IPS-18c (cell line): Measurements from ENCODE around the gene PROKR2.

Experiments used
- H3K4me3 ChIP-seq: 2 replicates; pipeline ENCODE4 v1.7.0; 2013; ENCODE audit warnings: low read depth, mild to moderate bottlenecking, low read length, moderate library complexity; ENCODE audit not compliant: insufficient read depth
- H3K9me3 ChIP-seq: one replicate; pipeline ENCODE4 v1.6.1; 2013; ENCODE audit warnings: mild to moderate bottlenecking, low read length, moderate library complexity; ENCODE audit not compliant: control insufficient read depth, insufficient read depth

The PROKR2 gene

DNA sequence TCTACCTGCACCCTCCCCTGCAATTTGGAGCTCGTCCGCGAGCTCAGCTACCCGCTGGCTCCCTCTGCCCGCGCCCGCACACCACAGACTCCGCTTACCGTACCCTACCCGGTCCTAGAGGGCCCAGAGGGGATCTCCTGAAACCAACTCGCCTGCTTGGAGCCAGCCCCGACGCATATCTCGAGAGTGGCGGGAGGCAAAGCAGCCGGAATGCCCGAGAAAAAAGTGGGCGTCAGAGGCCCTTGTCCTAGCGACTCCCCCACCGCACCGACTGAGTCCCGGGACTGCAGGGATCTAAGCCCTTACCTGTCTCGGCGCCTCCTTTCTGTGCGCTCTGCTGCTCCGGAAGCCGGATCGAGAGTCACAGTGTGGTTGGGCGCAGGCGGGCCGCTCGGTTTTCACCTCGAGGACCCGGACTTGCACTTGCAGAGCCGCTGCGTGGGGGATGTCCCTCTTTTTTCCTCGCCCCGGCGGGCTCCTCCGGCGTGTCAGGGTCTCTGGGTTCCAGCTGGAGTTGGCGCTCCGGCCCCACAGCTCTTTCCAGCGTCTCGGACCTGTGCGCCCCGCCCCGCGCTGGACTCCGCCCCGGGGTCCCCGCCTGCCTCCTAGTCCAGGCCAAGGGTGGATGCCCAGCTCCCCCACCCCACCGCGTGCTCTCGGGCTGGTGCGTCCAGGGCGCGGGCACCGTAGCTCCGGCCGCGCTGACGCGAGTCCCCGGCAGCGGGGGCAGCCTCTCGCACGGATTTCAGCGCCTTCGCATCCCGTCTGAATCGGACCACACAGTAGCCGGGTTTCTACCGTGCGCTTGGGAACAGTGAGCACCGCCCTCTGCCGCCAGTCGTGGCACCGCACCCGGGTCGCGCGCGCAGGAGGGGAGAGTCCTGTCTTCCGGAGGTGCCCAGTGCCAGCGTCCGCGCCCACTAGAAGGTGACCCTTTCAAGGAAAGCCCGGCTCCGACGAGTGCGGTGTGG is at the start of gene PROKR2:
Gene PROKR2 (minus strand): TSS at position 767 of the 971 bp plus-strand sequence. CDS start 2,585 bp downstream, outside the sequence.
- H3K9me3 ChIP-seq, result peaks cover 5% of the 10 kb centered on the region
- peak within 1 kb of the TSS; percentile 84 for H3K4me3 ChIP-seq

DNA sequence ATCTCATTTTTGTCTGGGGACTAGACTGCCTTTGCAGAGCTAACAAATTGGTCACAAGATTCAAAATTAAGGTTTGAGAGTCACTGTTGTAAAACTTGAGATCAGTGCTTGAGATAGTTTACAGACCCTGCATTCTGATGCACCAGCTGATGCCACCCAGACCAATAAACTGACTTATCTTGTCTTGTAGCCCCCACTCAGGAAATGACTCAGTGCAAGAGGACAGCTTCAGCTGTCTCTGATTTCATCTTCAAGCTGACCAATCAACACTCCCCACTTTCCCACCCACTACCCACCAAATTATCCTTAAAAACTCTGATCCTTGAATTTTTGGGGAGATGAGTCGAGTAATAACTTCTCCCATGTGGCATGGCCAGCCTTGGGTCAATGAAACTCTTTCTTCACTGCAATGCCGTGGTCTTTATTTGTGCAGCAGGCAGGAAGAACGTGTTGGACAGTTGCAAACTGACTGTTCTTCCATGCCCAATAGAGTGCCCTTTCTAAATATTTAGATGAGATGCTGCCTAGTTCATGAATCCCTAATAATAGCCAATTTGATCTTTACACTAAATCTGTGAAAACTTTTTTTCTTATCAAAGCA is 48.3 kb upstream of the PROKR2 start:
- Histone ChIP-seq H3K9me3 (peaks cover 9% of the 10 kb centered on the region), H3K4me3 (no peak overlapping the region)

DNA sequence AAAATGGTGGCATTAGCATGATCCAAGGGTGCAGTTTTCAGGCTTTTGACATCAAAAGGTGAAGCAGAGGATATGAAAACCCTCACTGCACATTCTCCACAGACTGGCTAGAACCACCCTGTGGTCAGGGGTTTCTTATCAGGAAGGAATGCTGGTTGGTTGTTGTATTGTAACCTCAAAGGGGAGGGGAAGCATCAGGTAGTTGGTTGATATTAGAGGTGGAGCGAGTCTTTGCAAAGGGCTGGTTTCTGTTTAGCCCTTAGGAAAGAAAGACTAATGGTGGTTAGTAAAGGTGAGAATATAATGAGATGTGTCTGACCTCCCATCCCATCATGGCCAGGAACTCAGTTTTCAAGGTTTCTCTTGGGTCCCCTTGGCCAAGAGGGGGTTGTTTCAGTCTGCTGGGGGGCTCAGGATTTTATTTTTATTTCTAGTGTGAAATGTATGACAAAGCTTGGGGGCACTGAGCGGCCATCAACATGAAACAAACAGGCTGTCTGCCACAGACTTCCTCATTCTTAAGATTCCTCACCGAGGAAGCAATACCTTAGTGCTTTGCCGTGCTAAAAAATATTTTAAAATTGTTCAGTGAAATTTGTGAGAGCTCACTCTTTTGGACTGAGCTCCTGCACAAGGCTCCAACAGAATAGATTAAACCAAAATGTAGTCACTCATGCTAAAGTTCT is 47.5 kb upstream of the PROKR2 start:
- H3K9me3 ChIP-seq, result peaks cover 9% of the 10 kb centered on the region

DNA sequence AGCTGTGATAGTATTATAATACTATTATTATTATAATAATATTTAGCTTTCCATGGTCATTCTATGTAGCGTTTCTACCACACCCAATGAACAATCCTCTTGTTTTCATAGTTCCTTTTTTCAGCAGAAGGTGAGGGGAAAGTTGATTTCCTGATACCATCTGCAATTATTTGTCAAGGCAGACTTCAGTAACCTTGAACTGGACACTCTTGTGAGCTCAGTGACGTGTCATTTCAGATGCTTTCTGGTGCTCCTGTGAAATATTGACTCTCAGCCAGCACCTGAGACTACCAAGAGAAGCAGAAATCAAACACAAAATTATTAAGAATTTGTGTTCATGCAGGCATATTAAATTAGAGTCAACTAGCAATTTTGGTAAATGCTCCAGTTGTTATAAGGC is 46.0 kb upstream of the PROKR2 start:
- H3K4me3 ChIP-seq, result no peak overlapping the region
- peaks cover 9% of the 10 kb centered on the region for H3K9me3 ChIP-seq

More for the DNA sequence above, 47.5 kb upstream of the PROKR2 start:
- H3K4me3 ChIP-seq, result no peak overlapping the region

DNA sequence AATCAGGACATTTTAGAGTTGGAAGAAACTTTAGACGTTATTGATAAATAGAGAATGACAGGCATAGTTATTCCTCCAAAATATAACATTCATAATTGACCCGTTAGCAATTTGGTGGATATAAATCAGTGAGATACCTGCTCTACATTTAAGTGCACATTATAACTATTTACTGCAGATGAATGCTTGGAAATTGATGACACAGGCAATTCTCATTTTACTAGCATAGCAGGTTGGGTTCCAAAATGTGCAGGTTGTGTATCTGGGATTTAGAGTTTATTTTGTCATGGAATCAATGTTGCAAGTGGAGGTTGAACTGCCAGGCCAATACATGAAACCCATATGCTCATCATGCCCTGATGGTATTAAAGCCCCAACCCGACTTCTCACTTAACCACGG is 44.4 kb upstream of the PROKR2 start:
- Histone ChIP-seq H3K4me3 (no peak overlapping the region), H3K9me3 (peaks cover 9% of the 10 kb centered on the region)

DNA sequence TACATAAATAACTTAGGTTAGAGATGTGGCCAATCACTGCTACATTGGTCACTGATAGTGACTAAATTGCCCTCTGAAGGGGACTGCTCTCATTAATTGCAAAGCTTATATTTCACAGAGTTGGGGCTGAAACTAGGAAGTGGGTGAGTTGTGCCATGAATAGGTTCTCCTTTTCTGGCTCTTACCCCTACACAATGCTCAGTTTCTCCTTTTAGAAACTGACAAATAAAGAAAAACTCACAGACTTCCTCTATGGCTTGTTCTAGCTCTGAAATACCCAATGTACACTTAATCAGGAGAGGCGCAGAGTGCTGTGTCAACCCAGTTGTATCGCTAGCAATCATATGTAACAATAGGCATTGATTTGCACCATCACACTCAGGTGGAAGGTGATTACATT is 41.2 kb upstream of the PROKR2 start:
- Histone ChIP-seq H3K9me3 (no peaks in the 10 kb centered on the region), H3K4me3 (no peak overlapping the region)

DNA sequence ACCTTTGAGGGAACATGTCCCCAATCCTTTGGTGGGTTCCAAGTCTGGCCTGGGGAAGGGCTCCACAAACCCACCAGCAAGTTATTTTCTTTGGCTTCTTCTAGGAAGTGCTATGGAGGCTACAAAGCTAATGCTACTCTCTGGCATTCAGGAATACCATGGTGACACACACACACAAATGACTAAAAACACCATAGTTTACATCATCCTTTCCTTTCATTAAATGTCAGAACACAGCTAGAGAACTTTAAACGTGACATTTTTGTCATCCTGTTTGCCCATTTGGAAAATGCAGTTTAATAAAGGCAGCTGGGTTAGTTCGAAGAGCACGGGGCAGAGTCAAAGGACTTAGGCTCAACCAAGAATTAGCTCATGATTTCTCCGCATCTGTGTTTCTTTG is 40.2 kb upstream of the PROKR2 start:
- Histone ChIP-seq H3K4me3 (no peak overlapping the region), H3K9me3 (no peaks in the 10 kb centered on the region)

DNA sequence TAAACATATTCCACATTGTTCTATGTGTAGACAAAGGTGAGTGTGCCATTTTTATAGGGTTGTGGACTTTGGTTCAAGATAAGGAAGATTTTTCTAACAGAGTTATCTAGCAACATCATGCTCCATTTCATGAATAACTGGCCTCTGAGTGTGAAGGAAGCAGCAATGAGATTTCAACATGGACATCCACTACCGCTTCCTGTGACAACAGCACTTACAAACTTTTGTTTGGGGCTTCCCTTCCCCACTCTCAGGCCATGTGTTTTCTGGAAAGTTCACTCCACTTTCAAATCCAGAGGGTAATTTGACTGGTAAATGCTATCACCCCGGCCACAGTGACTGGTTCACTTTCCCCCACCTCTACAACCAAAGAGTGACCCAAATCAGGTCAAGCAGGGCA is 38.1 kb upstream of the PROKR2 start:
- H3K4me3 ChIP-seq, result no peak overlapping the region
- no peaks in the 10 kb centered on the region for H3K9me3 ChIP-seq

DNA sequence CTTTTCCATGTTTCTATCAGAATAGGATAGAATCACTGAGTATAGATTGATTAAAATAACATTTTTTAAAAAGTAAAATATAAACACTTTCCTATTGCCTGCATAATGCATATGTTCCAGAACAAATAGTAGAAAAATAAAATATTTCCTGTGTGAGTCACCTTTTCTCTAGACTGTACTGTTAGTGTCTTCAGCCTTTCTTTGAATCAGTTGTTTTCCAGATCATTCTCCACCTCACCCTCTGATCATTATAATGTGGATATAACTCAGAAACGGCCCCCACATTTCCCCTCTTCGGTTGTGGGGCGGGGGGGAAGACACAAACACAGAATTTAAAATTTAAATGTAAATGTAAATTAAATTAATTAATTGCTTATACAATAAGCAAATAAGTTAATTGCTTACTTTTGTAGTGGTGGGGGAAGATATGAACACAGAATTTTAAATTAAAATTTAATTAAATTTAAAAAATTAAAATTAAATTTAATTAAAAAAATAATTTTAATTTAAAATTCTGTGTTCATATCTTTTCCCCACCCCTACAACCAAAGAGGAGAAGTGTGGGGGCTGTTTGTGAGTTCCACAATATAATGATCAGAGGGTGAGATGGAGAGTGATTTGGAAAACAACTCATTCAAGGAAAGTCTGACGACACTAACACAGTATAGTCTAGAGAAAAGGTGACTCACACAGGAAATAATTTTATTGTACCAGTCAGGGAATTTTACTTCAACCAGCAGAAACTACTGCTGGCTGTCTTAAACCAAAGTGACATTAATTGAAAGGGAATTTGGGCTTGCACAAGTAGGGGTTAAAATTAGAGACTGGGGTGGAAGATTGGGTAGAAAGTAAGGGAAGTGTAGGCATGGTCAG is 37.1 kb upstream of the PROKR2 start:
- Histone ChIP-seq H3K9me3 (no peaks in the 10 kb centered on the region), H3K4me3 (no peak overlapping the region)

DNA sequence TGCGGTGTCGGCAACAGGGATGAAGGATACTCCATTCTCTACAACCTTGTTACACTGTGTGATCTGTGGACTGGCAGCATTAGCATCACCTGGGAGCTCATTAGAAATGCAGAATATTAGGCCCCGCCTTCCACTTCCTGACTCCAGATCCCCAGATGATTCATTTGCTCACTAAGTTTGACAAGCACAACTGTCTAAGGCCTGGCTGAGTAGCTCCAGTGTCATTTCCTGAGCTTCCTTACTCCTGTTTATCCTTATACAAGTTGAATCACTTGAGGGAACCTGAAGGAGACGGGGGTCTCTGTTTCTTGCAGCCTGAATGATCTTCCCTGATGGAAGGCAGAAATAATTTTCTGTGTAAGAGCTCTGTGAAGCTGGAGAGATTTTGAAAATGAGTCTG is 32.7 kb upstream of the PROKR2 start:
- Histone ChIP-seq H3K4me3 (no peak overlapping the region), H3K9me3 (no peaks in the 10 kb centered on the region)

DNA sequence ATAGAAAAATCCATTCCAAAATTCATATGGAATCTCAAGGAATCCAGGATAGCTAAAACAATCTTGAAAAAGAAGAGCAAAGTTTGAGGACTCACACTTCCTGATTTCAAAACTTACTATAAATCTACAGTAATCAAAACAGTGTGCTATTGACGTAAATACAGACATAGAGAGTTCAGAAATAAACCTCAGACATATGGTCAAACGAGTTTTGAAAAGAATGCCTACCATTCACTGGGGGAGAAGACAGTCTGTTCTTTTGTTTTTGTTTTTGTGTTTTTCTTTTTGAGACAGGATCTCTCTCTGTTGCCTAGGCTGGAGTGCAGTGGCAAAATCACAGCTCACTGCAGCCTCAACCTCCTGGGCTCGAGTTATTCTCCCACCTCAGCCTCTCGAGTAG is 25.3 kb upstream of the PROKR2 start:
- Histone ChIP-seq H3K9me3 (no peaks in the 10 kb centered on the region), H3K4me3 (no peak overlapping the region)

DNA sequence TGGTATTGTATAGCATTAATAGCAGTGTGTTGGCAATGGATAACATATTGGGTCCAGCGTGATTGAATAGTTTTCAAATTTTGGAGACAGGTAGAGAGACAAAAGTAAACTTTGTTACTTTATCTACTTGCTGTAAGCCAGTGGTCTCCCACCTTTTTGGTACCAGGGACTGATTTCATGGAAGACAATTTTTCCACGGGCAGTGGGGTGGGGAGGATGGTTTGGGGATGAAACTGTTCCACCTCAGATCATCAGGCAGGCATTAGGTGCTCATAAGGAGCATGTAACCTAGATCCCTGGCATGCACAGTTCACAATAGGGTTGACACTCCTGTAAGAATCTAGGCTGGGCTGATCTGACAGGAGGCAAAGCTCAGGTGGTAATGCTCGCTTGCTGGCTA is 14.6 kb upstream of the PROKR2 start:
- Histone ChIP-seq H3K9me3 (peaks cover 2% of the 10 kb centered on the region), H3K4me3 (no peak overlapping the region)

DNA sequence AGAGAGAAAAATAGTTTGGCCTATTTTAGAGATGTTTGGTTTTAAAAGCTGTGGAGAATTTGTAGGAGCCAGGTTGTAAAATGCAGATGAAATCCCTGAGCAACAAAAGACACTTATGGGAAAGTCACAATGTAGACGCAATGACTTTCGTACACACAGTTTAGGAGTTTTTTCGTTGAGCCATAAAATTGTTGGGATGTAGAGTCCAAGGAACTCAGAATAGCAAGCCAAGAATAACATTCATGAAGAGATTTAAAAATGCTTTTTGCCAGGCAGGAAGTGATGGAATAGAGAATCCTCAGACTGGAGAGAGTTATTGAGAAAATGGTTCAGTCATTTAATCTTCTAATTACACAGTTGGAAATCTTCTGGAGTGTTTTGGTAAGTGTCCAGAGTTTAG is 11.5 kb upstream of the PROKR2 start:
- peaks cover 2% of the 10 kb centered on the region for H3K9me3 ChIP-seq
- H3K4me3 ChIP-seq, result no peak overlapping the region

DNA sequence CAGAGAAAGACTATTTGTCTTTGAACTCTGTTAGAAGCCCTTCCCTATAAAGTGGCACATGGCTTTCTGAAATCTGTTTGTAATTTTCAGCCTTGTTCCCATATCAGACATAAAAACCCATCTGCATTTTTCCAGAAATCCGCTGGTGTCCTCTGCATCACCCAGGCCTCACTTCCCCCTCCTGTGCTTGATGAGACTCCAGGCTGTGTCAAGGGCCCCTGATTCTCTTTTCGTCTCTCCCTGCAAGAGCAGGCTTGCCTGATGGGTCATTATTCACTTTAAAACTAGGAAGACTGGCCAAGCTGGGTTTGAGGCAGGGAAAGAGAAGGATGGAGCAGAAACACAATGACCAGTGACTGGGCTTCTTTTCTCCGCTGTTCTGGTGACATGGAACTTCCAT is 10.6 kb upstream of the PROKR2 start:
- no peak overlapping the region for H3K4me3 ChIP-seq
- peaks cover 2% of the 10 kb centered on the region for H3K9me3 ChIP-seq

DNA sequence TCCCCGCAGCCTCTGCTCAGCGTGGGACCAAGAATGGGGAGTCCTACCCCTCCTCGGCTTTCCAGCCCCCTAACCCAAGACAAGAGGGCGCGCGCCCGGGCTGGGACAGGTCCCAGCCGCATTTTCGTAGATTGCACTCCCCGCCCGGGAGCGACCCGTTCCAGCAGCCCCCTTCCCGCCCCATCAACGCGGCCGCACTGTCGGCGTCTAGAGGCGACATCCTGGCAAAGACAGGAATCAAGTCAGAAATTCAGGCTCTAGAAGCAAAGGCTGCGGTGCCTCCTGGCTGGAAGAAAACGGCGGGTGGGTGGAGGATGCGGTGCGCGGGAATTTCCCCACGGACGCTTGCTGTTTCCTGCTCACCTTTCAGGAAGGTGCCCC is 957 bp downstream of the PROKR2 start:
- Histone ChIP-seq H3K9me3 (peaks cover 5% of the 10 kb centered on the region), H3K4me3 (peak overlapping the region; percentile 84)

DNA sequence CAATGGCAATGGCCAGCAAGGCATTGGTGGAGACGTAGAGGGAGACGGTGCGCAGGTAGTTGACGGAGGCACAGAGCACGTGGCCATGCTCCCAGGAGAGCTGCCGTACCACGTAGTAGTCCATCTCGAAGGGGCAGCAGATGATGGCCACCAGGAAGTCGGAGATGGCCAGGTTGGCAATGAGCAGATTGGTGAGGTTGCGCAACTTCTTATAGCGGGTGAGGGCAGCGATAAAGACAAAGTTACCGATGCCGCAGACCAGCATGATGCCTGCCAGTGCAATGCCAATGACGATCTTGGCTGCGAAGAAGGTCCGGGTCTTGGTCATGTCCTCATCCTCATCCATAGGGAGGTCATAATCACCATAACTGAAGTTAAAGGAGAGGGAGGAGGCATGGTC is 2.8 kb downstream of the PROKR2 start:
- H3K9me3 ChIP-seq, result peaks cover 5% of the 10 kb centered on the region
- H3K4me3 ChIP-seq, result no peak overlapping the region

DNA sequence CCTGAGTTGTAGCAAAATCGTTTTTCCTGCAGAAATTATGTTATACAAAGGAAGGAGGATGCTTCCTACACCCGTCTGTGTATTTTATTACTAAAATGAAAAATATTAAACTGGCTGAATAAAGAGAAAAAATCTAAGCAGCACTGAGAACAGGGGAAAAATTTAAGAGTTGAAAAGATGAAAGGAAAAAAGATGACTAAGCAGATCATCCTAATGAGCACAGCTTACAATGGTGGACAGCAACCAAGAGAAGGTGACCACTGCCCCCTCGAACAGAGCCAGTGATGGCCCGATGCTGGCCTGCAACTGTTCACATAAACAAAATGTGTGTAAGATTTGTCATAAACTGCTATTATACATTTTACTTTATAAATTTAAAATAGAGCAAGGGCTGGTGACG is 4.2 kb downstream of the PROKR2 start:
- Histone ChIP-seq H3K4me3 (no peak overlapping the region), H3K9me3 (peaks cover 5% of the 10 kb centered on the region)
